Liver (tissue), 3 donors: ENCODE measurements around the gene VRK2.

Experiments used
- ATF3 ChIP-seq: IDR thresholded peaks from 2 replicates; pipeline ENCODE4 v1.6.1; 2016; ENCODE audit warnings: antibody characterized with exemption
- CTCF ChIP-seq: fragments of 150-350 bp; IDR thresholded peaks from 2 replicates; pipeline ENCODE4 v1.5.1; 2017; ENCODE audit warnings: improper control_type of control experiment, low read depth, low read length; ENCODE audit not compliant: missing input control
- EGR1 ChIP-seq, 2 donors: IDR thresholded peaks; 2 replicates each; pipeline ENCODE4 v1.6.1; 2016 to 2018; ENCODE audit warnings: antibody characterized with exemption in 2 of 2, low read depth in 2 of 2
- JUND ChIP-seq, 2 donors: IDR thresholded peaks; 2 replicates each; pipeline ENCODE4 v1.6.1; 2016; ENCODE audit warnings: antibody characterized with exemption in 2 of 2
- MAX ChIP-seq: IDR thresholded peaks from 2 replicates; pipeline ENCODE4 v1.6.1; 2016; ENCODE audit warnings: antibody characterized with exemption
- RAD21 ChIP-seq, 2 donors: IDR thresholded peaks; 2 replicates each; pipeline ENCODE4 v1.6.1; 2016; ENCODE audit warnings: antibody characterized with exemption in 2 of 2, mild to moderate bottlenecking in 2 of 2
- REST ChIP-seq: IDR thresholded peaks from 2 replicates; pipeline ENCODE4 v1.6.1; 2016; ENCODE audit warnings: antibody characterized with exemption, mild to moderate bottlenecking
- SP1 ChIP-seq: IDR thresholded peaks from 2 replicates; pipeline ENCODE4 v1.6.1; 2018; ENCODE audit warnings: antibody characterized with exemption, mild to moderate bottlenecking
- TAF1 ChIP-seq: conservative IDR thresholded peaks from 2 replicates; pipeline ENCODE4 v1.6.1; 2016; ENCODE audit warnings: antibody characterized with exemption, mild to moderate bottlenecking
- YY1 ChIP-seq: IDR thresholded peaks from 2 replicates; pipeline ENCODE4 v1.6.1; 2016; ENCODE audit warnings: antibody characterized with exemption, mild to moderate bottlenecking
- donor health status: healthy.
- donor health status: healthy.

GRCh38 chr2:58127111-58127510, 80.5 kb downstream of the VRK2 start:
- TF ChIP-seq REST (no peak), CTCF (no peak), EGR1 (IDR thresholded peaks at IDR 0.05; ENCODE audit: low read depth in 2 of 2) (no peak), TAF1 (no peak), MAX (no peak), JUND (IDR thresholded peaks at IDR 0.05) (no peak), RAD21 (IDR thresholded peaks at IDR 0.05) (no peak), SP1 (no peak), ATF3 (no peak), YY1 (no peak)
